GM12892 (cell line): ENCODE results near the gene F11.

Source experiments
- POLR2A ChIP-seq: IDR thresholded peaks from 2 replicates; pipeline ENCODE4 v1.6.1; 2011; ENCODE audit warnings: low read depth, low read length, control low read depth
- POLR2AphosphoS5 ChIP-seq: IDR thresholded peaks from 2 replicates; pipeline ENCODE4 v1.6.1; 2011; ENCODE audit warnings: low read depth, low read length, control low read depth
- TAF1 ChIP-seq: IDR thresholded peaks from 2 replicates; pipeline ENCODE4 v1.6.1; 2011; ENCODE audit warnings: low read depth, mild to moderate bottlenecking, control low read depth, low read length, borderline replicate concordance

DNA sequence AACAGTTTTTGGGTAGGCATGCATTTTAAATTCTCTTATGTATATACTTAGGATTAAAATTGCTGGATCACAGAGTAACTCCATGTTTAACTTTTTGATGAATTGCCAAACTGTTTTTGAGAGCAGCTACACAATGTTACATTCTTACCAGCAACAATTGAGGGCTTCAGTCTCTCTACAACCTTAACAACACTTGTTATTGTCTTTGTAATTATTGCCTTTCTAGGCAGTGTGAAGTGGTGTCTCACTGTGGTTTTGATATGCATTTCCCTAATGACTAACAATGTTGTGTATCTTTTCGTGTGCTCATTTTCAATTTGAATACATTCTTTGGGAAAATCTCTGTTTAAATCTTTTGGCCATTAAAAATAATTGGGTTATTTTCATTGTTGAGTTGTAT is 17.3 kb upstream of the F11 start:
- TF ChIP-seq POLR2AphosphoS5 (no peak), TAF1 (no peak), POLR2A (no peak)
